ENCODE measurements around the gene CDC16.

DNA sequence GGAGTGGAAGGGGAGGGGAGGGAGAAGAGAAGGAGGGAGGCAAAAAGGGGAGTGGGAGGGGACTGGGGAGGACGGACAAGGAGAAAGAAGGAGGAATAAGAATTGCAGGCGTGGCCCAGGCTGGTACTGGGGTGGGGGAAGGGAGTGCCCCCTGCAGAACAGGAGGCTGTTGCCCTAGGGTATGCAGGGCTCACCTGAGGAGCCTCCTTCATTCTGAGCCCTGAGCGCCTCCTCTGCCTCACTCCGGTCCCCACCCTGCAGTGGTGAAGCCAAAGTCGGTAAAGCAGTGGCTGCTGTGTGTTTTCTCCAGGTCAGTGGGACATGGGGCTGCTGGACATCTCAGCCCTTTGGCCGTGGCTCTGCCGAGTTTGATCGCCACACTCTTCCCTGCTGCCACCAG lies 9.1 kb upstream of the CDC16 start:
- TF ChIP-seq, protein P1, sequence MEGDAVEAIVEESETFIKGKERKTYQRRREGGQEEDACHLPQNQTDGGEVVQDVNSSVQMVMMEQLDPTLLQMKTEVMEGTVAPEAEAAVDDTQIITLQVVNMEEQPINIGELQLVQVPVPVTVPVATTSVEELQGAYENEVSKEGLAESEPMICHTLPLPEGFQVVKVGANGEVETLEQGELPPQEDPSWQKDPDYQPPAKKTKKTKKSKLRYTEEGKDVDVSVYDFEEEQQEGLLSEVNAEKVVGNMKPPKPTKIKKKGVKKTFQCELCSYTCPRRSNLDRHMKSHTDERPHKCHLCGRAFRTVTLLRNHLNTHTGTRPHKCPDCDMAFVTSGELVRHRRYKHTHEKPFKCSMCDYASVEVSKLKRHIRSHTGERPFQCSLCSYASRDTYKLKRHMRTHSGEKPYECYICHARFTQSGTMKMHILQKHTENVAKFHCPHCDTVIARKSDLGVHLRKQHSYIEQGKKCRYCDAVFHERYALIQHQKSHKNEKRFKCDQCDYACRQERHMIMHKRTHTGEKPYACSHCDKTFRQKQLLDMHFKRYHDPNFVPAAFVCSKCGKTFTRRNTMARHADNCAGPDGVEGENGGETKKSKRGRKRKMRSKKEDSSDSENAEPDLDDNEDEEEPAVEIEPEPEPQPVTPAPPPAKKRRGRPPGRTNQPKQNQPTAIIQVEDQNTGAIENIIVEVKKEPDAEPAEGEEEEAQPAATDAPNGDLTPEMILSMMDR (IDR thresholded peaks at IDR 0.05) = no peak
- no peak for TF ChIP-seq POLR2A (IDR thresholded peaks at IDR 0.05)

All from Peyer's patch (tissue), 4 donors.